ENCODE results near the gene ZNF782.

Gene ZNF782

DNA sequence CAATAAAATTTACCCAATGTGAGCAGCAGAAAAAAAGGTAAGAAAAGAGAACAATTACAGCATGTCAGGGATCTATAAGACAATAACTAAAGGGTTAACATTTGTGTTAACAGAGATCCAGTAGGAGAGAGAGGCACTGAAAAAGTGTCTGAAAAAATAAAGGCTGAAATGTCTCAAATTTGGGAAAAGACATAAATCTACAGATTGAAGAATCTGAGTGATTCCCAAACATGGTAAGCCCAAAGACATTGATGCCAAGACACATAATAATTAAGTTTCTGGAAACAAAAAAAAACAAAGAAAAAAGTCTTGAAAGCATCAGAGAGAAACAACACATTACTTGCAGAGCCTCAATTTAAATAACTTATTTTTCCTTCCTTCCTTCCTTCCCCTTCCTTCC is 31.1 kb upstream of the ZNF782 start:
- ATAC-seq, result no peak

DNA sequence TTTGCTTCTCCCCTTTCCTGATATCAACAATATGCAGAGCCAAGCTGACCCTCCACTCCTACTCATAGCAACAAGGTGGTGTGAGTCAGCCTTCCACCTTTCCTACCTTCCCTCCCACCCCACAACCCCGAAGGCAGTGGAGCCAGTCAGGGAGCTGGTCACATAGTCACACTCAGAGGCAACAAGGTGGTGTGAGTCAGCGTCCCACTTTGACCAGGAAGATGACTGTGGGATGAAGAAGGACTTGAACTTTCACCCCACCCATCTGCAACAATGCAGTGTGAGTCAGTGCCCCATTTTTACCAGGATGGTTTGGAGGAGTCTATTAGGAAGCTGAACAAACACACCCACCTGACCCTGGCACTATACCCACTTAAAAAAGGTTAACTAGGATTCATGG is 30.1 kb upstream of the ZNF782 start:
- ATAC-seq, result peak; percentile 20; the same call in 1 of the 3 replicates
- TF ChIP-seq RARB (CRISPR knock-in tag; IDR thresholded peaks at IDR 0.05), result no peak
- no peak for TF ChIP-seq TCF4 (CRISPR knock-in tag; IDR thresholded peaks at IDR 0.05; ENCODE audit: borderline replicate concordance)
- TF ChIP-seq ZFP3 (CRISPR knock-in tag; IDR thresholded peaks at IDR 0.05), result no peak
- TF ChIP-seq, protein P1, sequence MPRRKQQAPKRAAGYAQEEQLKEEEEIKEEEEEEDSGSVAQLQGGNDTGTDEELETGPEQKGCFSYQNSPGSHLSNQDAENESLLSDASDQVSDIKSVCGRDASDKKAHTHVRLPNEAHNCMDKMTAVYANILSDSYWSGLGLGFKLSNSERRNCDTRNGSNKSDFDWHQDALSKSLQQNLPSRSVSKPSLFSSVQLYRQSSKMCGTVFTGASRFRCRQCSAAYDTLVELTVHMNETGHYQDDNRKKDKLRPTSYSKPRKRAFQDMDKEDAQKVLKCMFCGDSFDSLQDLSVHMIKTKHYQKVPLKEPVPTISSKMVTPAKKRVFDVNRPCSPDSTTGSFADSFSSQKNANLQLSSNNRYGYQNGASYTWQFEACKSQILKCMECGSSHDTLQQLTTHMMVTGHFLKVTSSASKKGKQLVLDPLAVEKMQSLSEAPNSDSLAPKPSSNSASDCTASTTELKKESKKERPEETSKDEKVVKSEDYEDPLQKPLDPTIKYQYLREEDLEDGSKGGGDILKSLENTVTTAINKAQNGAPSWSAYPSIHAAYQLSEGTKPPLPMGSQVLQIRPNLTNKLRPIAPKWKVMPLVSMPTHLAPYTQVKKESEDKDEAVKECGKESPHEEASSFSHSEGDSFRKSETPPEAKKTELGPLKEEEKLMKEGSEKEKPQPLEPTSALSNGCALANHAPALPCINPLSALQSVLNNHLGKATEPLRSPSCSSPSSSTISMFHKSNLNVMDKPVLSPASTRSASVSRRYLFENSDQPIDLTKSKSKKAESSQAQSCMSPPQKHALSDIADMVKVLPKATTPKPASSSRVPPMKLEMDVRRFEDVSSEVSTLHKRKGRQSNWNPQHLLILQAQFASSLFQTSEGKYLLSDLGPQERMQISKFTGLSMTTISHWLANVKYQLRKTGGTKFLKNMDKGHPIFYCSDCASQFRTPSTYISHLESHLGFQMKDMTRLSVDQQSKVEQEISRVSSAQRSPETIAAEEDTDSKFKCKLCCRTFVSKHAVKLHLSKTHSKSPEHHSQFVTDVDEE (CRISPR knock-in tag; IDR thresholded peaks at IDR 0.05), result no peak
- TF ChIP-seq, protein P2, sequence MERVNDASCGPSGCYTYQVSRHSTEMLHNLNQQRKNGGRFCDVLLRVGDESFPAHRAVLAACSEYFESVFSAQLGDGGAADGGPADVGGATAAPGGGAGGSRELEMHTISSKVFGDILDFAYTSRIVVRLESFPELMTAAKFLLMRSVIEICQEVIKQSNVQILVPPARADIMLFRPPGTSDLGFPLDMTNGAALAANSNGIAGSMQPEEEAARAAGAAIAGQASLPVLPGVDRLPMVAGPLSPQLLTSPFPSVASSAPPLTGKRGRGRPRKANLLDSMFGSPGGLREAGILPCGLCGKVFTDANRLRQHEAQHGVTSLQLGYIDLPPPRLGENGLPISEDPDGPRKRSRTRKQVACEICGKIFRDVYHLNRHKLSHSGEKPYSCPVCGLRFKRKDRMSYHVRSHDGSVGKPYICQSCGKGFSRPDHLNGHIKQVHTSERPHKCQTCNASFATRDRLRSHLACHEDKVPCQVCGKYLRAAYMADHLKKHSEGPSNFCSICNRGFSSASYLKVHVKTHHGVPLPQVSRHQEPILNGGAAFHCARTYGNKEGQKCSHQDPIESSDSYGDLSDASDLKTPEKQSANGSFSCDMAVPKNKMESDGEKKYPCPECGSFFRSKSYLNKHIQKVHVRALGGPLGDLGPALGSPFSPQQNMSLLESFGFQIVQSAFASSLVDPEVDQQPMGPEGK (CRISPR knock-in tag; IDR thresholded peaks at IDR 0.05; ENCODE audit: borderline replicate concordance), result no peak
- TF ChIP-seq, protein P3, sequence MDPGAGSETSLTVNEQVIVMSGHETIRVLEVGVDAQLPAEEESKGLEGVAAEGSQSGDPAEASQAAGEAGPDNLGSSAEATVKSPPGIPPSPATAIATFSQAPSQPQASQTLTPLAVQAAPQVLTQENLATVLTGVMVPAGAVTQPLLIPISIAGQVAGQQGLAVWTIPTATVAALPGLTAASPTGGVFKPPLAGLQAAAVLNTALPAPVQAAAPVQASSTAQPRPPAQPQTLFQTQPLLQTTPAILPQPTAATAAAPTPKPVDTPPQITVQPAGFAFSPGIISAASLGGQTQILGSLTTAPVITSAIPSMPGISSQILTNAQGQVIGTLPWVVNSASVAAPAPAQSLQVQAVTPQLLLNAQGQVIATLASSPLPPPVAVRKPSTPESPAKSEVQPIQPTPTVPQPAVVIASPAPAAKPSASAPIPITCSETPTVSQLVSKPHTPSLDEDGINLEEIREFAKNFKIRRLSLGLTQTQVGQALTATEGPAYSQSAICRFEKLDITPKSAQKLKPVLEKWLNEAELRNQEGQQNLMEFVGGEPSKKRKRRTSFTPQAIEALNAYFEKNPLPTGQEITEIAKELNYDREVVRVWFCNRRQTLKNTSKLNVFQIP (CRISPR knock-in tag; IDR thresholded peaks at IDR 0.05; ENCODE audit: borderline replicate concordance, low read depth), result no peak
- no peak for TF ChIP-seq SNAI2 (CRISPR knock-in tag; IDR thresholded peaks at IDR 0.05)
- TF ChIP-seq, protein P4, sequence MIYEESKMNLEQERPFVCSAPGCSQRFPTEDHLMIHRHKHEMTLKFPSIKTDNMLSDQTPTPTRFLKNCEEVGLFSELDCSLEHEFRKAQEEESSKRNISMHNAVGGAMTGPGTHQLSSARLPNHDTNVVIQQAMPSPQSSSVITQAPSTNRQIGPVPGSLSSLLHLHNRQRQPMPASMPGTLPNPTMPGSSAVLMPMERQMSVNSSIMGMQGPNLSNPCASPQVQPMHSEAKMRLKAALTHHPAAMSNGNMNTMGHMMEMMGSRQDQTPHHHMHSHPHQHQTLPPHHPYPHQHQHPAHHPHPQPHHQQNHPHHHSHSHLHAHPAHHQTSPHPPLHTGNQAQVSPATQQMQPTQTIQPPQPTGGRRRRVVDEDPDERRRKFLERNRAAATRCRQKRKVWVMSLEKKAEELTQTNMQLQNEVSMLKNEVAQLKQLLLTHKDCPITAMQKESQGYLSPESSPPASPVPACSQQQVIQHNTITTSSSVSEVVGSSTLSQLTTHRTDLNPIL (CRISPR knock-in tag; IDR thresholded peaks at IDR 0.05; ENCODE audit: low read depth), result no peak
- TF ChIP-seq ZC3H10 (CRISPR knock-in tag; IDR thresholded peaks at IDR 0.05), result no peak
- TF ChIP-seq GLIS3 (CRISPR knock-in tag; IDR thresholded peaks at IDR 0.05), result no peak
- TF ChIP-seq, protein P5, sequence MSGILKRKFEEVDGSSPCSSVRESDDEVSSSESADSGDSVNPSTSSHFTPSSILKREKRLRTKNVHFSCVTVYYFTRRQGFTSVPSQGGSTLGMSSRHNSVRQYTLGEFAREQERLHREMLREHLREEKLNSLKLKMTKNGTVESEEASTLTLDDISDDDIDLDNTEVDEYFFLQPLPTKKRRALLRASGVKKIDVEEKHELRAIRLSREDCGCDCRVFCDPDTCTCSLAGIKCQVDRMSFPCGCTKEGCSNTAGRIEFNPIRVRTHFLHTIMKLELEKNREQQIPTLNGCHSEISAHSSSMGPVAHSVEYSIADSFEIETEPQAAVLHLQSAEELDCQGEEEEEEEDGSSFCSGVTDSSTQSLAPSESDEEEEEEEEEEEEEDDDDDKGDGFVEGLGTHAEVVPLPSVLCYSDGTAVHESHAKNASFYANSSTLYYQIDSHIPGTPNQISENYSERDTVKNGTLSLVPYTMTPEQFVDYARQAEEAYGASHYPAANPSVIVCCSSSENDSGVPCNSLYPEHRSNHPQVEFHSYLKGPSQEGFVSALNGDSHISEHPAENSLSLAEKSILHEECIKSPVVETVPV (CRISPR knock-in tag; IDR thresholded peaks at IDR 0.05), result no peak
- TF ChIP-seq OSR1 (CRISPR knock-in tag; IDR thresholded peaks at IDR 0.05), result no peak

More for the DNA sequence above, 31.1 kb upstream of the ZNF782 start:
- TF ChIP-seq, protein P1 (CRISPR knock-in tag; IDR thresholded peaks at IDR 0.05), result no peak
- no peak for TF ChIP-seq ARNTL (CRISPR knock-in tag; IDR thresholded peaks at IDR 0.05; ENCODE audit: borderline replicate concordance, low read depth)
- no peak for TF ChIP-seq TCF4 (CRISPR knock-in tag; IDR thresholded peaks at IDR 0.05; ENCODE audit: borderline replicate concordance)
- TF ChIP-seq, protein P4 (CRISPR knock-in tag; IDR thresholded peaks at IDR 0.05; ENCODE audit: low read depth), result no peak
- TF ChIP-seq CSDC2 (CRISPR knock-in tag; IDR thresholded peaks at IDR 0.05), result no peak
- no peak for TF ChIP-seq ESRRG (CRISPR knock-in tag; IDR thresholded peaks at IDR 0.05)
- no peak for TF ChIP-seq PPARA (CRISPR knock-in tag; IDR thresholded peaks at IDR 0.05; ENCODE audit: borderline replicate concordance)
- no peak for TF ChIP-seq ZFP3 (CRISPR knock-in tag; IDR thresholded peaks at IDR 0.05)
- TF ChIP-seq SNAI2 (CRISPR knock-in tag; IDR thresholded peaks at IDR 0.05), result no peak
- no peak for TF ChIP-seq ZNF70 (CRISPR knock-in tag; IDR thresholded peaks at IDR 0.05)
- no peak for TF ChIP-seq BACH2 (CRISPR knock-in tag; IDR thresholded peaks at IDR 0.05; ENCODE audit: borderline replicate concordance)
- TF ChIP-seq, protein P2 (CRISPR knock-in tag; IDR thresholded peaks at IDR 0.05; ENCODE audit: borderline replicate concordance), result no peak
- TF ChIP-seq, protein P3 (CRISPR knock-in tag; IDR thresholded peaks at IDR 0.05; ENCODE audit: borderline replicate concordance, low read depth), result no peak
- TF ChIP-seq OSR1 (CRISPR knock-in tag; IDR thresholded peaks at IDR 0.05), result no peak
